Activated CD4-positive, alpha-beta T cell treated with anti-CD3 and anti-CD28 coated beads, Interleukin-2, amount 50 U/mL, for 16 hours (primary cell): ENCODE measurements around the gene ESYT2.

Experiments
- DNase-seq: peaks from one replicate; pipeline ENCODE4 v3.0.0-alpha.2; 2020

The ESYT2 gene

DNA sequence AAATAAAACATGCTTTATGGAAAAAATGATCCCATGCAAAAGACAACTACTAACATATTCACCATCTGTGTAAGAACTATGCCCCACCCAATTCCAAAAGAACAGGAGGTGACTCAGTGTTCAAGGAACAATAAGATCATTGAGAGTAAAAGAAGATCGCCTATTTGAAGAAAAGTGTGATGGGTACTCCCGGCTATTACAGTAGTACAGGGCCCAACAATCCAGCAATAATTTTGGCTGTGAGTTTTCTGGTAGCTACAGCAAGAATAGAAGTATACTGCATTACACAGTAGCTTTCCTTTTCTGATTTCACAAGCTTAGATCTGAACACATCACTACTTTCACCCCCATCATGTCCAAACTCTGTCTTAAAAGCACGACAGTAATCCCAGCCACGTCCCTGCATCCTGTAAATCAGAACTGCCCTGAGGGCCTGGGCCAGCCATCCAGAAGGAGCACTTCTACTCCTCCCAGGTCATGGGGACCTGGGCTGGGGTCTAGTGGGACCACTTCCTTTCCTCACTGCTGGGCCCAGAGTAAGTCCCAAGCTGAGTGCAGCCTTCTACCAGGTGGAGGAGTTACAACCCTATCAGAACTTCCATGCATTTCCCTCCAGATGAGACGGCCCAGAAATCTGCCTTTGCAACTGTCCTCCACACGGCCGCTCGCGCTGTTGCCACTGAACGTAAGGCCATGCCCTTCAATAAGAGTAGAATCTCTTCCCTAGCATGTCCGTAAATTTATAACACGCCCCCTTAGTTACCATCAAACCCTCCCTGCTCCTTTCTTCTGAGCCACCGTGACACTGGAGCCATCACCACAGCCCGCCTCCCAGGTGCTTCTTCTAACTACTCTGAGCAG lies 7.9 kb downstream of the ESYT2 start:
- DNase-seq, result peak; percentile 60

DNA sequence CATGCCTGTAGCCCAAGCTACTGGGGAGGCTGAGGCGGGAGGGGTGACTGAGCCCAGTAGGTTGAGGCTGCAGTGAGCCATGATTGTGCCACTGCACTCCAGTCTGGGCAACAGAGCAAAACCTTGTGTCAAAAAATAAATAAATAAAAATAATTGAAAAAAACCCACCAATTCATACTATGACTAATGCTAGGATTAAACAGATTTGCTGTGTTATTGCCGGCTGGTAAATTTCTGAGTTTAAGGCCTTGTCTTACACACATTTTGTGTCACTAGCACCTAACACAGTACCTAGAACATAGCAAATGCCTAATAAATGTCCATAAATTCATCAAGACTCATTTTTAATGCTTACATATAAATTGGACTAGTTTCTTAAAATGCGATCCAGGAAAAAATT lies 8.7 kb downstream of the ESYT2 start:
- DNase-seq, result no peak

DNA sequence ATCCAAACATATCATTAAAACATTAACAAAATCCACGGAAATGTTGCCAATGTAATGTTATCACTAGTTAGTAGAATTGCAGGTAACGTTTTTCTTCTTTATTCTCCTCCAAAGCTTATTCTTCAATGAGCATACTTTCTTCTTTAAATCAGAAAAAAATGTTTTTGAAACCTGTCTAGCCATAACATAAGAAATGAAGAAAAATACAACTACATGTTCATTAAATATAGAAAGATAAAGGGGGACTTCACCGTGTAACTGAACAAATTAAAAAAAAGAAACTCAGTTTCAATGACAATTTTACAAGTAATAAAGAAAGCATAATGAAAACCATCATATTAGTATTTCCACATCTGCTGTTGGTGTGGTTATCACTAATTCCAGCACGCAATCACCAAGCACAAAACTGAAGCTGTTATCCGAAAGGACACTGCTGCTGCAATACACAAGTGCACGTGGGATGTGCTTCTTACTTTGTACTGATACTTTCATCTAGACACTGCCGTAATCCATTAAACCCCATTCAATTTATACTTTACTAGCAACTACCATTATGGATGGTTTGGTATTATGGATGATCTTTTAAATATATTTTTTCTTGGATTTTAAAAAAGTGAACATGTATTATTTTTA lies 9.6 kb downstream of the ESYT2 start:
- peak; percentile 68 for DNase-seq

DNA sequence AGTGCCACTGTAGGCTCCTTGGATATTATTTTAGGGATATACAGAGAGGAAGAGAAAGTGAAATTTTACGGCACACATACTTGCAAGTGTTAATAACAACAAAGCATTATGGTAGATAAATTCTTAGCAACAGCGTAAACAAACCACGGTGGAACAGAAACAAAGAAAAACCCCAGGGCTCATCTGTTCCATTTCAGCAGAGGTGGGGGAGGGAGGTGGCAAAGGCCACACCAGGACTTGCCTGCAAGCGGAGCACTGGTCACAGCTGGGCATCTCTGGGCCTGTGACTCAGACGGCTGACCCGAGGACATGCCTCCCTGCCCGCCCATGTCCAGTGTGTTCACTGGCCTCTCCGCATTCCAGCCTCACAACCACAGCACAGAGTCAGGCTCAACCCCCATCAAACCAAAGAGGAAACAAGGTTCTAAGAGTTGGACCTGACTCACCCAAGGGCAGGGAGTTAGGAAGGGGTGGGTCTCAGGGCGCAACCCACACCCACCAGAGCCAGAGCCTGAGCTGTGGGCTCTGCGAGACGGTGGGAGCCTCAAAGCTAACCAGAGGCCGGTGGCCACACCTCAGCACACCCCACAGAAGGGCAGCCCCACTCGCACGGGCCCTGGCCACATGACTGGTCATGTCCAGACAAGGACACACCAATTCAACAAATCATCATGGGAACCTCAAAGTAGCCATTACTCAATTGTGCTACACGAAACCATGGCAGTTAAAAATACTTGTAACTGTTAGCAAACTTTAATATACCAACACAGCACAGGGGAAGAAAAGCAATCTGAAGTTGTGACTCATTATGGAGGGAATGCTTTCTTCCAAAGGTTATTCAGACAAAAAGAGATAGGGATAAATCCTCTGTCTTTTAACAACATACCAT lies 10.7 kb downstream of the ESYT2 start:
- peak; percentile 84 for DNase-seq

DNA sequence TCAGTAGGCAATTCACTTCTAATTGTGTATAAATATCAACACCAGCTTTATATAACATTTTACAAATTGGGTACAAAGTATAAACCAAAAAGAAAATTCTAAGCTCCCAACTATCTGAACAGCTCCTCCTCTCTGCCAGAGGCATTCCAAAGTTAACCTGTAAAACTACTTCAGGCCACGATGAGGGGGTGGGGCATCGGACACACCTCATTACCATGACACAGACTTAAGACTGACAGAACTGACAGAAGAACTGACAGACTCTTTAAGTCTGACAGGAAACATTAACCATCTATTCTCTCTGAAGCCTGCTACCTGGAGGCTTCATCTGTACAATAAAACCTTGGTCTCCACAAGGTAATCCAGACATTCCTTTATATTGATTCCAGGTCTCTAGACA lies 12.3 kb downstream of the ESYT2 start:
- no peak for DNase-seq

DNA sequence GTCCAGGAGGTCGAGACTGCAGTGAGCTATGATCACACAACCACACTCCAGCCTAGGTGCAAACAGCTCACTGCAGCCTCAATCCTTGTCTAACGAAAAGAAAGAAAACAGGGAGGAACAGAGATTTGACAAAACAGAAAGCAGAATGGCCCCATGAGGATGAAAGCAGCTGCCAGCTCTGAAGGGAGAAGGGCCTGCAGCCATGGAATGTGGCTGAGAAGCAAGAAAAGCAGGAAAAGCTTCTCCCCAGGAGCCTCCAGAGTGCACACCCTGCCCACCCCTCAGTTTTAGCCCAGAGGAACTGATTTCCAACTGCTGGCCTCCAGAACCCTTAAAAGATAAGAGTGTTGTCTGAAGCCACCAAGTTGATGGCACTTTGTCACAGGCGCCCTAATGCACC lies 13.0 kb downstream of the ESYT2 start:
- DNase-seq, result no peak

DNA sequence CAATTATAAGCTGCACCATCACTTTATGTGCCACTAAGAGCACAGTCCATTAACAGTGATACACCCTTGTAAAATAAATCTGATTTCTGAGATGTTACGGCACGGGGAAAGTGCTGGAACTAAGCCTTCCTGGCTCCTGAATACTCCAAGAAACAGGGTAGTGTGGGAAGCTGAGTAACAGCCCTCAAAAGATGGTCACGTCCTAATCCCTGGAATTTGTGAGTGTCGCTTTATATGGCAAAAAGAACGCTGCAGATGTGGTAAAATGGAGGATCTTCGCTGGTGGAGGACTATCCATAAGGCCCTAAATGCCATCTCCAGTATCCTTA lies 13.5 kb downstream of the ESYT2 start:
- no peak for DNase-seq

DNA sequence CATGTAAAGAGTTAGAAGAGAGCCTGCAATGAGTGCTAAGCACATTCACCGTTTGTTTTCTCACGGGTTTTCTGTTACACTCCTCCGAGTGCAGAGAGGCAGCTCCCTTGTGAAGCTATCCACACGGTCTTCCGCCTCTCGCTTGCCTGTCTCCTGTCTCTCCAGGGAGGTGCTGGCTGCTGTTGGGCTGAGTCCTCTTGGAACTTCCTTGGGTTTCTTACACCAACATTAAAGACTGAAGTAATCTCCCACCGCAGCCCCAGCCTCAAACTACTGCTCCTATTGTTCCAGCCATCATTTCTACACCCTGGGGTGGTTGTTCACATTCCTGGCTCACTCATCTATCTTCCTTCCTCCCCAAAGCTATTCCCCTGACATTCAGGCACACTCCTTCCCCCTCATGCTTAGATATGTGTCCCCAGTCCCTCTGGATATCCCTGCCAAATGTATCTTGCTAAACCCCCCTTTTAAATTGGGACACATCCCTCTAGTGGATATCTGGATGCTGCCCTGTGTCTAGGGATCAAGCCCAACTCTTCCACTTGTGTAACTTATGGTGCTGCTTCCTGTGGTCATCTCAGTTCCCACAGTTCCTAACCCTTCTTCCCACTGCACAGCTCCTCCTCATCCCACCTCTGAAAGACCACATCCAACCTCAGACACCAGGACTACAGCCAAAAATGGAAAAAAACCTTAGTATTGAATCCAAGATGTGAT lies 14.1 kb downstream of the ESYT2 start:
- DNase-seq, result no peak

DNA sequence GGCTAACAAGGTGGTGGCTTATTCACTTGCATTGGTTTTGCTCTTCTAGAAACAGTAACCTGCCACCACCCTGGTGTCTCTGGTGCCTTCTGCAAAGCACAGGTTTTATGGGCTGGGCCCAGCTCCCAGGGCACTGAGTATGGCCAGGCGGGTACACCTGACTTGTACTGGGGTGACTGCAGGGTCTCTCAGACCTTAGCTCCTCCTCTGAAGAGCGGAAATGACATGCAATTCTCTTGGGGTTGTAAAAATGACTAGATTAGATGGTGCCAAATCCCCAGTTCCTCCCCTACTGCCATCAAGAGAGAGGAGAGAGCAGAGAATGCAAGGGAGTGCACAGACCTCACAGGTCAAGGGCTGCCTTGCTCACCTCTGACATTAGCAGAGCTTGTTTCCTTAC lies 14.7 kb downstream of the ESYT2 start:
- DNase-seq, result peak; percentile 47

DNA sequence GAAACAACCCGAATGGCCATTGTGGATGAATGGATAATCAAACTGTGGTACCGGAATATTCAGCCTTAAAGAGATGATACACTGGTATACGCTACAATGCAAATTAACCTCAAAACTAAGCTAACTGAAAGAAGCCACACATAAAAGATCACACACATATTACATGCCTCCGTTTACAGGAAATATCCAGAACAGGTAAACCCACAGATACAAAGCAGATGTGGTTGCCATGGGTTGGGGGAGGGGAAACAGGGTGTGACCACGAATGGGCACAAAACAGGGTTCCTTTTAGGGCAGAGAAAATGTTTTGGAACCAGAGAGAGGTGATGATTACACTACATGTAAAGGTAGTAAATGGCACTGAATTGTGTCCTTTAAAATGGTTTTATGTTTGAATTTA lies 16.6 kb downstream of the ESYT2 start:
- peak; percentile 65 for DNase-seq

DNA sequence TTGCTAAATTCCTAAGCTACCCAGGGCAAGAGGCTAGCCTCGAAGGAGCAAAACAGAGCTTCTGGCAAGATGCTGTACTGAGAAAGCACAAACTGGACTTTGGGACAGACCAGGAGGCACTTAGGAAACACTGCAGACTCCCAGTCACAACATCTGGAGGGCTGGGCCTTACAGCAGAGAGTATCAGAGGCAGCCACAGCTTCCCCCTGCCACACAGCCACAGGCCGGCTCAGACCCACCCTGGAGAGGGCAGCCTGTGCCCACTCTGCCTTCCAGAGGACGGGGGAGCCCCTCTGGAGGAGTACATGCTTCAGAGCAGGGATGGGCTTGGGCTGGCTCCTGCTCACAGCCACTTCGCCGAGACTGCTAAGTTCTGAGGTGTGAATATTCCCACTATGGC lies 17.4 kb downstream of the ESYT2 start:
- DNase-seq, result no peak

DNA sequence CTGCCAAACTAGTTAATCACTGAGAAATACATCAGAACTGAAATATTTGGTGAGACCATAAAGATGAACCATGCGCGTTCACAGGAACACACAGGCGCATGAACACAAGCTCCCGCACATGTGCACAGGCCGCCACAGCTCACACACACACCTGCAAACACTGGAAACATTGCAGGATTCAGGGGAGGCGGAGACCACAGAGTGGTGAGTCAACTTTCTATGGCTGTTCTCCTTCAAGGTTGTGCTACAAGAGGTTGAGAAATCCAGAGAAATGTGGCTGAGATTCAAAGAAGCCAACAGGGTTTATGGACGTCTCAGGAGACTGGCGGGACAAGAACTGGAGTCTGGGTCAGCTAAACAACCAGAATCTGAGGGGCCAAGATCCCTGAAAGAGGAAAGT lies 17.8 kb downstream of the ESYT2 start:
- peak; percentile 58 for DNase-seq

DNA sequence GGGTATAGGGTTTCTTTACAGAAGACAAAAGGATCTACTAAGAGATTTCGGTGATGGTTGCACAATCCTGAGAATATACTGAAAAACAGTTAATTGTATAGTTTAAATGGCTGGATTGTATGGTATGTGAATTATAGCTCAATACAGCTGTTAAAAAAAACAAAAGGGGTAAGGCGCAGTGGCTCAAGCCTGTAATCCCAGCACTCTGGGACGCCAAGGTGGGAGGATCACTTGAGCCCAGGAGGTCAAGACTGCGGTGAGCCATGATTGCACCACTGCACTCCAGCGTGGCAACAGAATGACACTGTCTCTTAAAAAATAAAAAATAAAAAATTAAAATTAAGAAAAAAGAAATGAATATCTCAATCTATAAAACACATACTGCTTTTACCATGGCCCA lies 18.5 kb downstream of the ESYT2 start:
- DNase-seq, result no peak

DNA sequence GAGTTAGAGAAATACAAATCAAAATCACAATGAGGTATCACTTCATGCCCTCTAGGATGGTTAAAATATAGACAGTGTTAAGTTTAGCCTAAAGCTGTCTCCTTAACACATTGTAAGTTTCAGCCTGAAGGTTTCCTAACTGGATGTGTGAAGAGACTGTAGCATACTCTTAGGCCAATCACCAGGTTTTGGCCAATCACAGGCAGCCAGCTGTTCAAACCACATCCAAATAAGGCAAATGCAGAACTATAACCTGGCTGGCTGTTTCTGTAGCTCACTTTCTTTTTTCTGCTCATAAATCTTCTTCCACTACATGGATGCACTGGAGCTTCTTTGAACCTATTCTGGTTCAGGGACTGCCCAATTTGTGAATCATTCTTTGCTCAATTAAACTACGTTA lies 19.7 kb downstream of the ESYT2 start:
- DNase-seq, result no peak

DNA sequence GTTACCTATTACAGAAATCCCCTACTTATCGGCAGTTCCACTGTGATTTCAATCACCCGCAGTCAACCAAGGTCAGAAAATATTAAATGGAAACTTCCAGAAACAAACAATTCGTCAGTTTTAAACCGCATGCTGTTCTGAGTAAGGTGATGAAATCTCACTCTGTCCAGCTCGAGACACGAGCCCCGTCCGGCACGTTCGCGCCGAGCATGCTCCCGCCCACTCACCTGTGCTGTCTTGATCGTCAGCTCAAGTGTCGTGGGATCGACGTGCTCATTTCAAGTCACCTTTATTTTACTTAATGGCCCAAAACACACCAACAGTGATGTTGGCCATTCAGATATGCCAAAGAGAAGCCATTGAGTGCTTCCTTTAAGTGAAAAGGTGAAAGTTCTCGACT lies 21.2 kb downstream of the ESYT2 start:
- no peak for DNase-seq

DNA sequence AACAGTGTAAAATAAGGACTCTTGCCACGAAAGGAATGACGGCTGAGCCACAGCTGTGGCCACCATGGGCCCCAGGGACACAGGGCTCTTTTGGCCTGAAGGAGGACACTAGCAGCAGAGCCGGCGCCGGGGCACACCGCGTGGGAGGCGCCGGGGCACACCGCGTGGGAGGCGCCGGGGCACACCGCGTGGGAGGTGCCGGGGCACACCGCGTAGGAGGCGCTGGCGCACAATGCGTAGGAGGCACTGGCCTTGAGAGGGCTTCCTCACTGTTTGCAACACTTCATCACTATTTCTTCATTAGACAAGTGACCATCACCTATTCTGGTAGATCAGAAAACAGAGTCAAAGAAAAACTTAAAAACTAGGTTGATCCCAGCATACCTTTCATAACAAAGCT lies 23.4 kb downstream of the ESYT2 start:
- no peak for DNase-seq

DNA sequence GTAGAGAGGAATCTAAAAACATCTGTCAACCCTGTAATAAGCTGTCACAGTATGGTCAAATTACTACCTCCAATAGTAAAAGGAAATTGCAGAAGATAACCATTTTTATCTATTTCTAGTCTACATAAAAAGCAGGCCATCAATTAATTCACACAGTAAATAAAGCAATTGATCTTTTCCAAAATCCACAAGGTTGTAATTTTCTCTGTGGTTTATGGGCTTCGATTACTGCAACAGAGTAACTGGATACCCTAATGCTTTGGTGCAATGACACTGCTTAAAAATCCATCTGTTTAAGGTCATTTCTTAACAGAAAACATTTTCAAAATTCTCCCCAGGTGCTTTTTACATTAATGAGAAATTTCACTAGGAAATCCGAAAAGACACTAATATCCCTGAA lies 23.9 kb downstream of the ESYT2 start:
- DNase-seq, result no peak

DNA sequence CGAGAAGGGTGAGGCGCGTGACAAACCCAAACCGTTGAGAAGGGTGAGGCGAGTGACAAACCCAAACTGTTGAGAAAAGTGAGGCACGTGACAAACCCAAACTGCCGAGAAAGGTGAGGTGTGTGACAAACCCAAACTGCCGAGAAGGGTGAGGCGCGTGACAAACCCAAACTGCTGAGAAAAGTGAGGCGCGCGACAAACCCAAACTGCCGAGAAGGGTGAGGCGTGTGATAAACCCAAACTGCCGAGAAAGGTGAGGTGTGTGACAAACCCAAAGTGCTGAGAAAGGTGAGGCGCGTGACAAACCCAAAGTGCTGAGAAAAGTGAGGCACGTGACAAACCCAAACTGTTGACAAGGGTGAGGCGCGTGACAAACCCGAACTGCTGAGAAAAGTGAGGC lies 25.0 kb downstream of the ESYT2 start:
- DNase-seq, result no peak

DNA sequence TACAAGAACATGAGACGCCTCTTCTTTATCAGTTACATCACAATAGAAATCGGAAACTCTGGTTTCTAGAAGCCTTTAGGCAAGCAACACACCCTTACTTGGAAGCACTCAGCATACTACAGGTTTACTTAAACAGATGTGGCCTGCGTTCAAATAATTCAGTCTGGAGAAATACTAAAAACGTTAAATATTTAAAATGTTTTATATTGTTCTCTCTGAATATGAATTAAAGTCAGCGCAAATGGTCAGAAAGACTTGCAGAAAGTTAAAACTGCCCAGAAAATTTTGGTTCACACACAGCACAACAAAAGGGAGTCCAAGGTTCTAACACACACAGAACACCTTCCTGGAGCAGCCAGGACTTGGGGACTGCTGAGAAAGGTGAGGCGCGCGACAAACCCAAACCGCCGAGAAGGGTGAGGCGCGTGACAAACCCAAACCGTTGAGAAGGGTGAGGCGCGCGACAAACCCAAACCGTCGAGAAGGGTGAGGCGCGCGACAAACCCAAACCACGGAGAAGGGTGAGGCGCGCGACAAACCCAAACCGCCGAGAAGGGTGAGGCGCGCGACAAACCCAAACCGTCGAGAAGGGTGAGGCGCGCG lies 25.8 kb downstream of the ESYT2 start:
- DNase-seq, result no peak

DNA sequence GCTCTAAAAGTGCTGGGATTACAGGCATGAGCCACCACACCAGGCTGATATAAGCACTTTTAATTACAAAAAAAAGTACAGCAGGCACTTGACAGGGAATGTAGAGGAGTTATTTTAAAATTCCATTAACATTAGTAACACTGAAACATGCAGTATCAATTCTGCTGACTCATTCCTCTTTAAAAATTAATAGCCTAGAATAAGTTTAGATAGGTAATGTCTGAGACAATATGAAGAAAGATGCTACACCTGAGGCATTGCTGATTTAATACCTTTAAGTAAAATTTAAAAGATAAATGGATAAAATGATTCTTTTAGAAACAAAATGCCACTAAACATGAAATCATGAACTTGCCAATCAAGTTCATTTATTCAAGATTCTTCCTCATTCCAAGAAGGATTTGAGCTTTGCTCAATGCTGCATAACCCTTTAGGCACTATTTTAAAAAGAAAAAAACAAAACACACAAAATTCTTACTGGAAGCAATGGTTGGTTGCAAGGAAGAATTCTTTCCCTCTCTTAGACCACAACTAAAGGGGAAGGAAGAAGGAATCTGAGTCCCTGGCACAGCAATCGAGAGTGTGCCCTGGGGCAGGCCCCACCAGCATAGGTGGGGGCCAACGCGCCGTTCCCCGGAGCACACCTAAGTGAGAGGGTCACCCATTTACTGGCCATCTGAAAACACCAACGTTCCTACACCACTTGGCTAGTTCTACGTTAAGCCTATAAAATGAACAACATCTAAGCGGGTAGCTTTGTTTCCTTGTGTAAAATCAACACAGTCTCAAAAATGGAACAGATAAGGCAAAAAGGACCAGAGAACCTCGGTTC lies 26.6 kb downstream of the ESYT2 start:
- DNase-seq, result no peak

DNA sequence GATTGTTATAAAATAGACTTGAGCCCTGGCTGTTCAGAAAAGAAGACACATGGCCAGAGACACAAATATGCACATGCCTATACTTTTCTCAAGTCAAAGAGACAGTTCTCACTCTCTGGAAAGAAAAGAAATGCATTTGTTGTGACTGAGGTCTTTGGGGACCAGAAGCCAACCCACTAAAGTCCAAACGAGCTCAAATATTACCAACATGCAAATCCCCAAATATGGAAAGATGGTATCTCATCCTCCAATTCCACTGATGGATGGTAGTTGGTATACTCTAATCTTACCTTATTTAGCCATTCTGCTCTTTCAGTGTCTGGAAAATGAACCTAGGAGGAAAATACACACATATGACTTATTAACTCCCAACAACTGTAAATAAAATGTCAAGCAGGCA lies 30.6 kb downstream of the ESYT2 start:
- DNase-seq, result no peak

DNA sequence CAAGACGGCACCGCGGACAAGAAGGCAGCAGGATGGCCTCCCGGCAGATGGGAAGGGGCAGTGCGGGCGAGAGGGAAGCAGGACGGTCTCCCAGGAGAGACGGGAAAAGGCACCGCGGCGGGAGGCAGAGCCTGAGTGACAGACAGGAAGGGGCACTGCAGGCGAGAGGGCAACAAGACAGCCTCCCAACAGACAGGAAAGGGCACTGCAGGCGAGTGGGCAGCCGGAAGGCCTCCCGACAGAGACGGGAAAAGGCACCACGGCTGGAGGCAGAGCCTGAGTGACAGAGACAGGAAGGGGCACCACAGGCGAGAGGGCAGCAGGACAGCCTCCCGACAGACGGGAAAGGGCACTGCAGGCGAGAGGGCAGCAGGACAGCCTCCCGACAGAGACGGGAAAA lies 32.6 kb downstream of the ESYT2 start:
- DNase-seq, result no peak
